Endodermal cell (in vitro differentiated cells): ENCODE results near the gene ADCY10. TPM values are rescaled to one million over a fixed set of nuclear protein-coding genes. Genes with fewer than 3 reads are reported as not detected.

Experiments
- DNase-seq: peaks from one replicate; pipeline ENCODE4 v3.0.0-alpha.2; 2017
- H3K27ac ChIP-seq: 2 replicates; pipeline ENCODE4 v1.5.1; 2013; ENCODE audit warnings: mild to moderate bottlenecking, low read depth, low read length, moderate library complexity
- H3K27me3 ChIP-seq: 2 replicates; pipeline ENCODE4 v1.6.1; 2013; ENCODE audit warnings: mild to moderate bottlenecking, low read length, moderate library complexity; ENCODE audit not compliant: insufficient read depth, control insufficient read depth, poor library complexity, severe bottlenecking
- H3K36me3 ChIP-seq: 2 replicates; pipeline ENCODE4 v1.7.0; 2013; ENCODE audit warnings: mild to moderate bottlenecking, low read length, moderate library complexity; ENCODE audit not compliant: control insufficient read depth, insufficient read depth
- H3K4me1 ChIP-seq: one replicate; pipeline ENCODE4 v1.7.0; 2013; ENCODE audit warnings: low read length; ENCODE audit not compliant: control insufficient read depth, insufficient read depth
- H3K4me3 ChIP-seq: 2 replicates; pipeline ENCODE4 v1.5.1; 2013; ENCODE audit warnings: mild to moderate bottlenecking, low read length, moderate library complexity
- H3K9ac ChIP-seq: 2 replicates; pipeline ENCODE4 v1.6.1; 2013; ENCODE audit warnings: mild to moderate bottlenecking, low read length, moderate library complexity; ENCODE audit not compliant: poor library complexity, severe bottlenecking; ENCODE audit errors: extremely low read depth
- H3K9me3 ChIP-seq: 2 replicates; pipeline ENCODE4 v1.6.1; 2013; ENCODE audit warnings: mild to moderate bottlenecking, low read length, moderate library complexity; ENCODE audit not compliant: control insufficient read depth
- H3K27ac Mint-ChIP-seq: 2 replicates; pipeline ENCODE4 v1.8.0; 2020; ENCODE audit warnings: mixed read lengths
- H3K27me3 Mint-ChIP-seq: 2 replicates; pipeline ENCODE4 v1.8.0; 2021; ENCODE audit warnings: mild to moderate bottlenecking, mixed read lengths; ENCODE audit not compliant: insufficient read depth
- H3K36me3 Mint-ChIP-seq: 2 replicates; pipeline ENCODE4 v1.8.0; 2020; ENCODE audit warnings: low read depth, mixed read lengths
- H3K4me1 Mint-ChIP-seq: 2 replicates; pipeline ENCODE4 v1.8.0; 2020; ENCODE audit warnings: mixed read lengths
- H3K4me3 Mint-ChIP-seq: 2 replicates; pipeline ENCODE4 v1.8.0; 2020; ENCODE audit warnings: mild to moderate bottlenecking, moderate library complexity, mixed read lengths
- H3K9me3 Mint-ChIP-seq: 2 replicates; pipeline ENCODE4 v1.8.0; 2020; ENCODE audit warnings: mild to moderate bottlenecking, mixed read lengths
- CTCF ChIP-seq: fragments of 200-600 bp; sonication (generic); conservative IDR thresholded peaks from 2 replicates; pipeline ENCODE4 v1.5.0; 2021; ENCODE audit warnings: antibody characterized with exemption, mild to moderate bottlenecking
- WGBS, 2 experiments: methylation state at CpG; one replicate each; pipeline versions ENCODE4 v1.1.5 to v1.1.7; 2013; ENCODE audit warnings: missing lambda C conversion rate in 2 of 2, mixed read lengths in 1 of 2; ENCODE audit not compliant: insufficient coverage in 1 of 2, insufficient read length in 1 of 2; 5-methylcytosine and 5-hydroxymethylcytosine counted together
- total RNA-seq, 2 donors: library from RNA; stranded (reverse); fragmentation: NEBNext Ultra II Directional in 1 of 2; extraction: Animal tissue kit (Norgen Biotek cat#: 25700) in 1 of 2; gene quantifications; 2 replicates in 1 of 2; 3 replicates in 1 of 2; pipeline ENCODE4 v1.2.1, GENCODE V29; 2021

ADCY10 gene
- total RNA-seq, 2 donors from 2014 or later: 0.13 TPM; not detected in 1

- peaks cover 25% of the 10 kb centered on the region for H3K9me3 Mint-ChIP-seq
- Histone ChIP-seq H3K36me3 (peaks cover 45% of the 10 kb centered on the region), H3K4me3 (no peak overlapping the region), H3K9ac (no peak overlapping the region), H3K9me3 (peaks cover 27% of the 10 kb centered on the region), H3K4me1 (no peaks in the 10 kb centered on the region), H3K27ac (no peak overlapping the region), H3K27me3 (no peaks in the 10 kb centered on the region)
- WGBS, 2 experiments: 81 to 83% methylated on average over 2 to 7 of the region's 7 CpGs
- H3K27me3 Mint-ChIP-seq: no peaks in the 10 kb centered on the region
- peaks cover 35% of the 10 kb centered on the region for H3K36me3 Mint-ChIP-seq
- H3K27ac Mint-ChIP-seq: no peak overlapping the region
- TF ChIP-seq CTCF: no peak
- DNase-seq: no peak
- H3K4me1 Mint-ChIP-seq: peaks cover 9% of the 10 kb centered on the region
- no peak overlapping the region for H3K4me3 Mint-ChIP-seq
Observed at GRCh38 chr1:167912294-167912693, 1.6 kb downstream of the ADCY10 start.

- 85 to 94% methylated on average over 5 to 8 of the region's 8 CpGs for WGBS, 2 experiments
- H3K27ac Mint-ChIP-seq: no peak overlapping the region
- TF ChIP-seq CTCF: no peak
- Histone ChIP-seq H3K27me3 (no peaks in the 10 kb centered on the region), H3K4me3 (no peak overlapping the region), H3K36me3 (peaks cover 36% of the 10 kb centered on the region), H3K9me3 (peaks cover 27% of the 10 kb centered on the region), H3K27ac (no peak overlapping the region), H3K4me1 (no peaks in the 10 kb centered on the region), H3K9ac (no peak overlapping the region)
- peaks cover 30% of the 10 kb centered on the region for H3K36me3 Mint-ChIP-seq
- H3K4me3 Mint-ChIP-seq: no peak overlapping the region
- H3K9me3 Mint-ChIP-seq: peaks cover 25% of the 10 kb centered on the region
- H3K4me1 Mint-ChIP-seq: peaks cover 9% of the 10 kb centered on the region
- no peaks in the 10 kb centered on the region for H3K27me3 Mint-ChIP-seq
- DNase-seq: no peak
Observed at GRCh38 chr1:167911413-167911812, 2.5 kb downstream of the ADCY10 start.

GRCh38 chr1:167910530-167910929, 3.4 kb downstream of the ADCY10 start:
- H3K9me3 Mint-ChIP-seq: peaks cover 25% of the 10 kb centered on the region
- H3K9ac ChIP-seq: no peak overlapping the region
- no peak for TF ChIP-seq CTCF
- H3K36me3 Mint-ChIP-seq: peaks cover 22% of the 10 kb centered on the region
- WGBS, 2 experiments: 92 to 95% methylated on average over 2 of the region's 2 CpGs
- no peaks in the 10 kb centered on the region for H3K4me1 ChIP-seq
- H3K27me3 Mint-ChIP-seq: no peaks in the 10 kb centered on the region
- peak overlapping the region; percentile 47 for H3K4me3 ChIP-seq
- no peak overlapping the region for H3K27ac Mint-ChIP-seq
- H3K27me3 ChIP-seq: no peaks in the 10 kb centered on the region
- H3K27ac ChIP-seq: no peak overlapping the region
- peaks cover 27% of the 10 kb centered on the region for H3K9me3 ChIP-seq
- H3K4me1 Mint-ChIP-seq: peaks cover 9% of the 10 kb centered on the region
- H3K36me3 ChIP-seq: peaks cover 34% of the 10 kb centered on the region
- H3K4me3 Mint-ChIP-seq: no peak overlapping the region
- no peak for DNase-seq
